AG04450 (cell line): ENCODE results near the gene GFRA4. TPM values are rescaled to one million over a fixed set of nuclear protein-coding genes. Genes with fewer than 3 reads are reported as not detected.

Experiments
- CTCF ChIA-PET: fragments of 300-600, 350-600 bp; formaldehyde crosslinking; extraction: SDS; loops from one replicate; lab custom pipeline; 2022; ENCODE audit warnings: antibody characterized with exemption, inconsistent platforms; lab: Charles Lee
- POLR2A ChIA-PET: fragments of 350-600 bp; formaldehyde crosslinking; extraction: SDS; loops from one replicate; lab custom pipeline; 2021; ENCODE audit warnings: antibody characterized with exemption, inconsistent platforms; lab: Yijun Ruan, JAX
- DNase-seq: peaks from one replicate; pipeline ENCODE4 v3.0.0-alpha.2; 2011; ENCODE audit warnings: low read depth, low spot score
- H3K27ac ChIP-seq: one replicate; pipeline ENCODE4 v1.5.1; 2012; ENCODE audit warnings: low read depth, low read length, control low read depth
- H3K27me3 ChIP-seq: one replicate; pipeline ENCODE4 v1.6.0; 2012; ENCODE audit warnings: low read length; ENCODE audit not compliant: control insufficient read depth, insufficient read depth
- H3K4me3 ChIP-seq: 2 replicates; pipeline ENCODE4 v1.5.1; 2011; ENCODE audit warnings: mild to moderate bottlenecking, low read depth, low read length, control low read depth
- H3K9me3 ChIP-seq: 2 replicates; pipeline ENCODE4 v1.5.1; 2012; ENCODE audit warnings: low read length; ENCODE audit not compliant: control insufficient read depth, insufficient read depth
- polyA plus RNA-seq: library from polyadenylated mRNA; depleted of rRNA; stranded (reverse); fragments of >200 nt; gene quantifications from 2 replicates; pipeline ENCODE4 v1.2.3, GENCODE V29; 2011
- TF ChIP-seq, protein P1 (sequence below): IDR thresholded peaks from 2 replicates; pipeline ENCODE4 v1.5.1; 2011; ENCODE audit warnings: low read depth, low read length, control low read depth, inconsistent platforms

The GFRA4 gene
- polyA plus RNA-seq, 1 experiment: not detected

DNA sequence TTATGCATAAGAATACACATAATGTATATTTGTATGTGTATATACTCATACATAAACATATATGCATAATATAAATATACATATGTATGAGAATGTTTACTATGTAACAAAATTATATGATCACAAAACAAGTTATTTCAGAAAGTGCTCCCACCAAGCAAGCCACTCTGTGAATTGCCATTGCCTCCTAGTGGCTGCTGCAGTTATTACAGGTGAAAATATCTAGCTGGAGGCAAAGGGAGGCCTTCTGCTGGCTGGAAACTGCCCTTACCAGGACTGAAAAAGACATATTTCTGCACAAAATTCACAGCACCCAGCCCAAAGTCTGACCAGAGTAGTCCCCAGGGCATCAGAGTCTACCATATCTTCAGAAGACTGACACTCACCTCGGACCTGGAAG is 33.0 kb upstream of the GFRA4 start:
- TF ChIP-seq, protein P1, sequence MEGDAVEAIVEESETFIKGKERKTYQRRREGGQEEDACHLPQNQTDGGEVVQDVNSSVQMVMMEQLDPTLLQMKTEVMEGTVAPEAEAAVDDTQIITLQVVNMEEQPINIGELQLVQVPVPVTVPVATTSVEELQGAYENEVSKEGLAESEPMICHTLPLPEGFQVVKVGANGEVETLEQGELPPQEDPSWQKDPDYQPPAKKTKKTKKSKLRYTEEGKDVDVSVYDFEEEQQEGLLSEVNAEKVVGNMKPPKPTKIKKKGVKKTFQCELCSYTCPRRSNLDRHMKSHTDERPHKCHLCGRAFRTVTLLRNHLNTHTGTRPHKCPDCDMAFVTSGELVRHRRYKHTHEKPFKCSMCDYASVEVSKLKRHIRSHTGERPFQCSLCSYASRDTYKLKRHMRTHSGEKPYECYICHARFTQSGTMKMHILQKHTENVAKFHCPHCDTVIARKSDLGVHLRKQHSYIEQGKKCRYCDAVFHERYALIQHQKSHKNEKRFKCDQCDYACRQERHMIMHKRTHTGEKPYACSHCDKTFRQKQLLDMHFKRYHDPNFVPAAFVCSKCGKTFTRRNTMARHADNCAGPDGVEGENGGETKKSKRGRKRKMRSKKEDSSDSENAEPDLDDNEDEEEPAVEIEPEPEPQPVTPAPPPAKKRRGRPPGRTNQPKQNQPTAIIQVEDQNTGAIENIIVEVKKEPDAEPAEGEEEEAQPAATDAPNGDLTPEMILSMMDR: peak; percentile 58
- ChIA-PET CTCF (interaction anchor here (0.7 to 8.1 kb wide), 3 partner anchors 14 to 22 kb away, joined by 3 to 46 read pairs (median 4); no protein-coding TSS in a partner anchor), POLR2A (no interaction called here)
- Histone ChIP-seq H3K27ac (no peak overlapping the region), H3K9me3 (peaks cover 13% of the 10 kb centered on the region), H3K4me3 (no peak overlapping the region), H3K27me3 (peaks cover 14% of the 10 kb centered on the region)
- no peak for DNase-seq

DNA sequence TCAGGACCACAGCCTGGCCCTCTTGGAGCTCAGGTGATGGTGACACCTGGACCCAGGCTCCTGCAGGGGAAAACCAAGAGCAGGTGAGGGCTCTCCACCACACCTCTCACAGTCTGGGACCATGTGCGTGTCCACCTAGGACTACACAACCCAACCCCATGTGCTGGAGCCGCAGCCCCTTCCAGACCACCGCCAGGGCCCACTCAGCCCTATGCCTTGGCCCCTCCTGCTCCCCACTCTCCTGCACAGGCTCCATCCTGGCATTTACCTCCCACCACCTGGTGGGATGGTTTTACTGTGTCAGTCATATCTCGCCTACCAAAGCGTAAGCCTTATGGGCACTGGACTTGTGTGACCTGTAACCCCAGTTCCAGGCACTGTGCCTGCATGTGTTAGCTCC is 31.7 kb upstream of the GFRA4 start:
- POLR2A ChIA-PET: no interaction called here
- Histone ChIP-seq H3K9me3 (peaks cover 19% of the 10 kb centered on the region), H3K4me3 (no peak overlapping the region), H3K27me3 (peaks cover 9% of the 10 kb centered on the region), H3K27ac (no peak overlapping the region)
- TF ChIP-seq, protein P1: no peak
- CTCF ChIA-PET: interaction anchor here (1.4 to 8.1 kb wide), 2 partner anchors 16 to 18 kb away, joined by 5 to 46 read pairs; no protein-coding TSS in a partner anchor
- no peak for DNase-seq

DNA sequence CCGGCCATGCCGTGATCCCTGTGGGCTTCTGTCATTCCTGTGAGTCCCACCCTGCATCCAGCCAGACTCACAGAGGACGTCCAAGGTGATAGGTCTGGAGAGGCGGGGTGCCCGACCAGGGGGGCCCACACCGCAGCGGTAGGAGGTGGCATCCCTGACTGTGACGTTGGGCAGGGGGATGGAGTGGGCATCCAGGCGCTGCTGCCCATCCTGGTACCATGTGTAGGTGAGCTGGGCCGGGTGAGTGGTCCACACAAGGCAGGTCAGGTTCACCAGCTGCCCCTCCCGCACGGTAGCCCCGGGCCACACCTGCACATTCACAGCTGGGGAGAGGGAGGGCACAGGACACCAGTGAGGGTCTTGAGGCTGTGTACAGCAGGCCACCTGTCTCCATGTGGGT is 30.2 kb upstream of the GFRA4 start:
- TF ChIP-seq, protein P1: no peak
- no peak for DNase-seq
- peaks cover under 1% of the 10 kb centered on the region for H3K27me3 ChIP-seq
- no peak overlapping the region for H3K27ac ChIP-seq
- CTCF ChIA-PET: interaction anchor here (8.1 kb wide), 1 partner anchor 17 kb away, joined by 46 read pairs; no protein-coding TSS in a partner anchor
- H3K4me3 ChIP-seq: no peak overlapping the region
- POLR2A ChIA-PET: no interaction called here
- peaks cover 20% of the 10 kb centered on the region for H3K9me3 ChIP-seq

DNA sequence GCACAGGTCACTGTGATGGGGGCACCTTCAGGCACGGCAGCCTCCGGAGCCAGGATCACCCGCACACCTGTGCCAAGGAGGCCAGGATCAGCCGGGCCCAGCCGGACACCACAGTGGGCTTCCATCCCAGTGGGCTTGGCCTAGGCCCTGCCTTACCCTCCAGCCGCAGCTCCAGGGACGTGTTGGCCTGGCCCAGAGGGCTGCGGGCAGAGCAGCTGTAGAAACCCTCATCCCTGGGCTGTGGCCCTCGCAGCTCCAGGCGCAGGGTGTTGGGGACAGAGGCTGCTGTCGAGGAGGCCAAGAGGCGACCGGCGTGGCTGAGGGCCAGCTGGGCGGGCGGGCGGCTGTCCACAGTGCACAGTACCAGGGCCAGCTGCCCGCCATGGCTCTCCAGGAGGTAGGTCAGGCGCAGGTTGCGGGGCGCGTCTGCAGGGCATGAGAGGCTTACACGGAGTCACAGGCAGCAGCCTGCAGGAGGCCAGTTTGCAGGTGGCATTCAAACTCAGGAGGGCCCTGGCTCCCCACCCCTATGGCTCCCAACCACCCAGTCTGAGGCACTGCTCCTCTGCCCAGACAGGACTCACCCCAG is 29.6 kb upstream of the GFRA4 start:
- Histone ChIP-seq H3K27ac (no peak overlapping the region), H3K27me3 (no peaks in the 10 kb centered on the region), H3K4me3 (no peak overlapping the region), H3K9me3 (peaks cover 20% of the 10 kb centered on the region)
- TF ChIP-seq, protein P1: no peak
- DNase-seq: no peak
- ChIA-PET POLR2A (no interaction called here), CTCF (no interaction called here)

DNA sequence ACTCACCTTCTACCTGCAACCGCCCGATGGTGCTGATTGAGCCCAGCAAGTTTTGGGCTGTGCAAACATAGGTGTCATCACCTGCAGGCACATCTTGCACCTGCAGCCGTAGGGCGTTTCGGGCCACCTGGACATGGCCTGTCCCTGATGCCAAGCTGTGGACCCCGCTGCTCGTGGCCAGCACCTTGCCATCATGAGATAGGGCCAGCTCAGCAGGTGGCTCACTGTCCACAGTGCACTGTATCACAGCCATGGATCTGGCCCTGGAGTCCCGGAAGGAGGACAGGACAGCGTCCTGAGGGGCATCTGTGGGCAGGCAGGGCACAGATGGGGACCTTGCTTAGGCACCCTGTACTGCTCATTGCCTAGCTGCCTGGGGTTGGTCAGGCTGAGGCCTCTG is 28.7 kb upstream of the GFRA4 start:
- POLR2A ChIA-PET: no interaction called here

More for the DNA sequence above, 28.7 kb upstream of the GFRA4 start:
- no peak for DNase-seq
- Histone ChIP-seq H3K27ac (no peak overlapping the region), H3K4me3 (no peak overlapping the region), H3K27me3 (no peaks in the 10 kb centered on the region), H3K9me3 (peaks cover 14% of the 10 kb centered on the region)
- TF ChIP-seq, protein P1: no peak
- CTCF ChIA-PET: interaction anchor here (1.3 kb wide), 1 partner anchor 15 kb away, joined by 3 read pairs; no protein-coding TSS in a partner anchor
